HCT116 (cell line): ENCODE measurements around the gene GP1BA. TPM values are rescaled to one million over a fixed set of nuclear protein-coding genes. Genes with fewer than 3 reads are reported as not detected.

Experiments
- ATAC-seq: fragments of 200-7000 bp; cut with Tn5 transposase; 2 replicates; pipeline ENCODE4 v1.9.1; 2020; ENCODE audit warnings: mild to moderate bottlenecking, moderate library complexity
- BruUV-seq: library from RNA; stranded (reverse); fragments of 400-500 nt; replicated peaks from 2 replicates; lab custom pipeline; 2021; lab: Mats Ljungman, UMichigan
- CTCF ChIA-PET: fragments of 300-600 bp; sonication (Branson Sonifier 250); formaldehyde crosslinking; loops from one replicate; lab custom pipeline; 2021; ENCODE audit warnings: antibody characterized with exemption; lab: Charles Lee
- POLR2A ChIA-PET: fragments of 300-600, 350-600 bp; sonication (Branson Sonifier 250); formaldehyde crosslinking; loops from one replicate; lab custom pipeline; 2021; ENCODE audit warnings: antibody characterized with exemption; lab: Charles Lee
- RAD21 ChIA-PET, 2 experiments: fragments of 300-600 bp; sonication (Branson Sonifier 250); formaldehyde crosslinking; loops; one replicate each; lab custom pipeline; 2023; ENCODE audit warnings: low total read pairs in 2 of 2; ENCODE audit not compliant: uncharacterized antibody in 2 of 2, unreplicated experiment in 2 of 2, low non-redundant PET in 1 of 2; lab: Charles Lee
- DNase-seq: peaks from one replicate; pipeline ENCODE4 v3.0.0-alpha.2; 2010; ENCODE audit warnings: low read depth, low spot score
- H2AFZ ChIP-seq: fragments of 200-600 bp; shearing (Covaris generic), sonication (generic); 2 replicates; pipeline ENCODE4 v1.6.1; 2017; ENCODE audit warnings: low read depth, mixed run types, mixed read lengths, antibody characterized with exemption, low read length; ENCODE audit not compliant: poor library complexity, severe bottlenecking
- H3K27ac ChIP-seq: 2 replicates; pipeline ENCODE4 v1.5.1; 2012; ENCODE audit warnings: low read depth, low read length
- H3K27me3 ChIP-seq: fragments of 200-600 bp; sonication (generic); 2 replicates; pipeline ENCODE4 v1.6.1; 2016; ENCODE audit warnings: mixed run types, low read length, mixed read lengths; ENCODE audit not compliant: insufficient read depth
- H3K36me3 ChIP-seq, 2 experiments: fragments of 200-500 bp in 1 of 2; fragments of 200-600 bp in 1 of 2; sonication (Bioruptor generic) in 1 of 2; sonication (generic) in 1 of 2; 2 replicates each; pipeline versions ENCODE4 v1.5.1 to v1.6.1; 2014 to 2016; ENCODE audit warnings: low read length in 2 of 2, inconsistent platforms in 1 of 2, mixed read lengths in 1 of 2, mixed run types in 1 of 2; ENCODE audit not compliant: insufficient read depth in 2 of 2, control insufficient read depth in 1 of 2
- H3K4me1 ChIP-seq, 2 experiments: fragments of 200-600 bp in 1 of 2; sonication (generic) in 1 of 2; 2 replicates each; pipeline versions ENCODE4 v1.5.1 to v1.6.1; 2012 to 2017; ENCODE audit warnings: low read length in 2 of 2, inconsistent platforms in 1 of 2, mild to moderate bottlenecking in 1 of 2, mixed read lengths in 1 of 2, mixed run types in 1 of 2, moderate library complexity in 1 of 2; ENCODE audit not compliant: insufficient read depth in 2 of 2, control insufficient read depth in 1 of 2
- H3K4me2 ChIP-seq: fragments of 200-600 bp; sonication (generic); 2 replicates; pipeline ENCODE4 v1.6.1; 2017; ENCODE audit warnings: mixed run types, low read length, mixed read lengths
- H3K4me3 ChIP-seq, 2 experiments: fragments of 200-600 bp in 1 of 2; sonication (generic) in 1 of 2; replicated peaks in 1 of 2; 2 replicates each; pipeline ENCODE4 v1.5.1; 2011 to 2016; ENCODE audit warnings: low read length in 2 of 2, control low read depth in 1 of 2, low read depth in 1 of 2, mild to moderate bottlenecking in 1 of 2, mixed read lengths in 1 of 2, mixed run types in 1 of 2
- H3K79me2 ChIP-seq: fragments of 200-600 bp; sonication (generic); 2 replicates; pipeline ENCODE4 v1.6.1; 2017; ENCODE audit warnings: mild to moderate bottlenecking, mixed run types, low read length, moderate library complexity, mixed read lengths; ENCODE audit not compliant: insufficient read depth
- H3K9ac ChIP-seq: fragments of 200-600 bp; sonication (generic); 2 replicates; pipeline ENCODE4 v1.6.1; 2016; ENCODE audit warnings: low read length, mixed read lengths
- H3K9me2 ChIP-seq: fragments of 200-600 bp; sonication (generic), shearing (Covaris generic); 2 replicates; pipeline ENCODE4 v1.6.1; 2017; ENCODE audit warnings: mixed run types, mild to moderate bottlenecking, moderate library complexity; ENCODE audit not compliant: insufficient read depth
- H3K9me3 ChIP-seq, 2 experiments: fragments of 200-500 bp in 1 of 2; fragments of 200-600 bp in 1 of 2; sonication (Bioruptor generic) in 1 of 2; sonication (generic) in 1 of 2; 2 replicates each; pipeline ENCODE4 v1.6.1; 2014 to 2017; ENCODE audit warnings: low read length in 2 of 2, mixed read lengths in 2 of 2, inconsistent platforms in 1 of 2, low read depth in 1 of 2, mild to moderate bottlenecking in 1 of 2, mixed run types in 1 of 2, moderate library complexity in 1 of 2; ENCODE audit not compliant: control insufficient read depth in 1 of 2, insufficient read depth in 1 of 2
- H4K20me1 ChIP-seq: fragments of 200-600 bp; sonication (generic), shearing (Covaris generic); 2 replicates; pipeline ENCODE4 v1.6.1; 2017; ENCODE audit warnings: mixed run types, mild to moderate bottlenecking, moderate library complexity; ENCODE audit not compliant: insufficient read depth
- EZH2 ChIP-seq: fragments of 200-600 bp; sonication (generic); IDR thresholded peaks from 2 replicates; pipeline ENCODE4 v1.6.1; 2017; ENCODE audit warnings: antibody characterized with exemption, mixed run types
- FOSL1 ChIP-seq: IDR thresholded peaks from 2 replicates; pipeline ENCODE4 v1.6.1; 2012; ENCODE audit warnings: low read depth
- RAD21 ChIP-seq: IDR thresholded peaks from 2 replicates; pipeline ENCODE4 v1.6.1; 2012; ENCODE audit warnings: low read depth, mild to moderate bottlenecking
- SIN3A ChIP-seq: IDR thresholded peaks from 2 replicates; pipeline ENCODE4 v1.6.1; 2012; ENCODE audit warnings: low read depth
- intact Hi-C: fragments of 100-400 bp; cut with micrococcal nuclease; formaldehyde crosslinking; loops from 2 replicates; pipeline ENCODE4 v1.10.0; 2022
- total RNA-seq: library from RNA; stranded (reverse); gene quantifications from one replicate; pipeline ENCODE4 v1.2.1, GENCODE V29; 2021; ENCODE audit not compliant: unreplicated experiment
- TF ChIP-seq, protein P1 (sequence below): IDR thresholded peaks from 2 replicates; pipeline ENCODE4 v1.6.1; 2012; ENCODE audit warnings: low read depth
- TF ChIP-seq, protein P2 (sequence below): IDR thresholded peaks from 2 replicates; pipeline ENCODE4 v1.6.1; 2012

GP1BA gene
- total RNA-seq, 1 experiment from 2014 or later = not detected

DNA sequence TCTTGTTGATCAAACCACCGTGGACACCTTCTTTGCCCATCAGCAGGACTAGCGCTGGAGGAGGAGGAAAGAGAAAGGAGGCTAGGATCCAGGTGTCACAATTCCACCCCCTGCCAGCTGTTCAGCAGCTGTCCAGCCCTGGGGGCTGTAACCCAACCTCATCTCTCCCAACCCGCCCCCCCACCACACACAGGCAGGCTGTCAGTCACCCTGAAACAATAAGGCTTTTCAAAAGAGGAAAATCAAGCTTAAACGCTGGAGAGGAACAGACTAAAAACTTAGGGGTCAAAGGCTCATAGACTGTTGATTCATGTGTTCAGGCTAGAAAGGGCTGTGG, 13.8 kb downstream of the GP1BA start:
- Histone ChIP-seq H3K4me1 (peaks cover 32 to 68% of the 10 kb centered on the region in 2 experiments), H3K9me3 (no peaks in the 10 kb centered on the region), H2AFZ (no peak overlapping the region), H3K9me2 (no peaks in the 10 kb centered on the region), H4K20me1 (peaks cover 12% of the 10 kb centered on the region; the same call in 1 of the 2 replicates), H3K9ac (peak overlapping the region; percentile 97), H3K4me3 (peak overlapping the region; percentile 96 to 97), H3K79me2 (peaks cover 82% of the 10 kb centered on the region), H3K27ac (peak overlapping the region; percentile 99), H3K4me2 (peak overlapping the region; percentile 100), H3K36me3 (peaks cover 9 to 25% of the 10 kb centered on the region in 2 experiments; a peak in 2 of 4 replicates), H3K27me3 (no peaks in the 10 kb centered on the region)
- no peak for TF ChIP-seq RAD21
- TF ChIP-seq, protein P1, sequence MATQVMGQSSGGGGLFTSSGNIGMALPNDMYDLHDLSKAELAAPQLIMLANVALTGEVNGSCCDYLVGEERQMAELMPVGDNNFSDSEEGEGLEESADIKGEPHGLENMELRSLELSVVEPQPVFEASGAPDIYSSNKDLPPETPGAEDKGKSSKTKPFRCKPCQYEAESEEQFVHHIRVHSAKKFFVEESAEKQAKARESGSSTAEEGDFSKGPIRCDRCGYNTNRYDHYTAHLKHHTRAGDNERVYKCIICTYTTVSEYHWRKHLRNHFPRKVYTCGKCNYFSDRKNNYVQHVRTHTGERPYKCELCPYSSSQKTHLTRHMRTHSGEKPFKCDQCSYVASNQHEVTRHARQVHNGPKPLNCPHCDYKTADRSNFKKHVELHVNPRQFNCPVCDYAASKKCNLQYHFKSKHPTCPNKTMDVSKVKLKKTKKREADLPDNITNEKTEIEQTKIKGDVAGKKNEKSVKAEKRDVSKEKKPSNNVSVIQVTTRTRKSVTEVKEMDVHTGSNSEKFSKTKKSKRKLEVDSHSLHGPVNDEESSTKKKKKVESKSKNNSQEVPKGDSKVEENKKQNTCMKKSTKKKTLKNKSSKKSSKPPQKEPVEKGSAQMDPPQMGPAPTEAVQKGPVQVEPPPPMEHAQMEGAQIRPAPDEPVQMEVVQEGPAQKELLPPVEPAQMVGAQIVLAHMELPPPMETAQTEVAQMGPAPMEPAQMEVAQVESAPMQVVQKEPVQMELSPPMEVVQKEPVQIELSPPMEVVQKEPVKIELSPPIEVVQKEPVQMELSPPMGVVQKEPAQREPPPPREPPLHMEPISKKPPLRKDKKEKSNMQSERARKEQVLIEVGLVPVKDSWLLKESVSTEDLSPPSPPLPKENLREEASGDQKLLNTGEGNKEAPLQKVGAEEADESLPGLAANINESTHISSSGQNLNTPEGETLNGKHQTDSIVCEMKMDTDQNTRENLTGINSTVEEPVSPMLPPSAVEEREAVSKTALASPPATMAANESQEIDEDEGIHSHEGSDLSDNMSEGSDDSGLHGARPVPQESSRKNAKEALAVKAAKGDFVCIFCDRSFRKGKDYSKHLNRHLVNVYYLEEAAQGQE = no peak
- TF ChIP-seq FOSL1 = no peak
- no peak for TF ChIP-seq SIN3A
- TF ChIP-seq, protein P2, sequence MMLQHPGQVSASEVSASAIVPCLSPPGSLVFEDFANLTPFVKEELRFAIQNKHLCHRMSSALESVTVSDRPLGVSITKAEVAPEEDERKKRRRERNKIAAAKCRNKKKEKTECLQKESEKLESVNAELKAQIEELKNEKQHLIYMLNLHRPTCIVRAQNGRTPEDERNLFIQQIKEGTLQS = no peak
- no peak for TF ChIP-seq EZH2
- intact Hi-C loops = loop anchor here (1.0 to 5.0 kb wide), 2 partner anchors 41 to 116 kb away; partner anchors contain the start of gene CAMTA2
- ChIA-PET CTCF (interaction anchor here (1.0 kb wide), 2 partner anchors 43 to 379 kb away, joined by 3 read pairs; partner anchors contain the start of gene CHRNE), RAD21 (no interaction called here), POLR2A (interaction anchor here (1.3 to 4.7 kb wide), 3 partner anchors 19 to 37 kb away, joined by 3 to 45 read pairs (median 4); partner anchors contain the start of gene SPAG7)
- DNase-seq = no peak
- BruUV-seq = no TSS peak
- no peak for ATAC-seq
